HUES6 (cell line): Measurements from ENCODE around the gene C1QTNF1.

Experiments
- H3K27ac ChIP-seq: 2 replicates; pipeline ENCODE4 v1.7.0; 2013; ENCODE audit warnings: low read depth, mild to moderate bottlenecking, low read length, inconsistent platforms
- H3K27me3 ChIP-seq: 2 replicates; pipeline ENCODE4 v1.6.1; 2013; ENCODE audit warnings: low read length; ENCODE audit not compliant: control insufficient read depth, insufficient read depth
- H3K36me3 ChIP-seq: 2 replicates; pipeline ENCODE4 v1.6.1; 2013; ENCODE audit warnings: low read length; ENCODE audit not compliant: control insufficient read depth, insufficient read depth
- H3K4me1 ChIP-seq: 2 replicates; pipeline ENCODE4 v1.6.1; 2013; ENCODE audit warnings: low read length; ENCODE audit not compliant: control insufficient read depth, insufficient read depth
- H3K4me3 ChIP-seq: 2 replicates; pipeline ENCODE4 v1.5.1; 2013; ENCODE audit warnings: low read depth, low read length
- H3K9ac ChIP-seq: one replicate; pipeline ENCODE4 v1.6.1; 2013; ENCODE audit warnings: mild to moderate bottlenecking, low read length
- H3K9me3 ChIP-seq: 2 replicates; pipeline ENCODE4 v1.6.1; 2013; ENCODE audit warnings: low read depth, low read length; ENCODE audit not compliant: control insufficient read depth, insufficient read depth

The C1QTNF1 gene

GRCh38 chr17:79051306-79051705, 27.3 kb downstream of the C1QTNF1 start:
- peaks cover 3% of the 10 kb centered on the region; the same call in 1 of the 2 replicates for H3K27me3 ChIP-seq
- no peak overlapping the region for H3K4me3 ChIP-seq
- H3K9ac ChIP-seq = no peak overlapping the region
- H3K4me1 ChIP-seq = no peaks in the 10 kb centered on the region
- no peak overlapping the region for H3K27ac ChIP-seq
- H3K9me3 ChIP-seq = peaks cover 11% of the 10 kb centered on the region
- H3K36me3 ChIP-seq = no peaks in the 10 kb centered on the region

GRCh38 chr17:79052131-79052530, 28.2 kb downstream of the C1QTNF1 start:
- H3K9ac ChIP-seq = no peak overlapping the region
- no peaks in the 10 kb centered on the region for H3K36me3 ChIP-seq
- H3K27ac ChIP-seq = no peak overlapping the region
- H3K27me3 ChIP-seq = peaks cover 3% of the 10 kb centered on the region; the same call in 1 of the 2 replicates
- H3K4me1 ChIP-seq = no peaks in the 10 kb centered on the region
- peaks cover 11% of the 10 kb centered on the region for H3K9me3 ChIP-seq
- H3K4me3 ChIP-seq = no peak overlapping the region

DNA sequence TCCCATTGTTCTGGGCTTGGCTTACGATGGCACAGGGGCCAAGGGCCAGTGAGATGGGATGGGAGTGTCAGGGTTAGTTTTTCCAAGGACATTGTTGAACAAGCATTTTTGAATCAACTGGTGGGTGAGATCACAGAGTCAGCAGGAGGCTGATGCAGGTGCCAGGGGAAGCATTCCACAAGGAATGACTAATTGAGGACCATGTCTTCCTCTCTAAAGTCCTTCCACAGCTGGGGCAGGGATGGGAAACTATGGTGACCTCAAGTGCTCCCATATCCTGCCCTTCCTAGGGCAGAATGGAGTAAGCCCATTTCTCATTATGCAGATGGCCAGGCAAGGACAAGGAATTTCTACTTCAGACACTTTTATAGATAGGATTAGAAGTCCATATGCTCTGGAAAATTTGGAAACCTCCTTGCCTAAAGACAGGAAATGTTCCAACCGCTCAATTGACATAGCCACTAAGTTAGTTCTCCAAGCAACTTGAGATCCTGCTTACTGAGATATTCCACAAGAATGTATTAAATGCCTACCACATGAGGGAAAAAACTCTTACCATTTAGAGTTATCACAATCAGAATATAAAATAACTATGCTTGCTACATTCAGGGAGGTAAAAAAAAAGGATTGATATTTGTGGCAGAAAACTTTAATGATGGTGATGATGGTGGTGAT, 29.4 kb downstream of the C1QTNF1 start:
- Histone ChIP-seq H3K9me3 (peaks cover 14% of the 10 kb centered on the region), H3K36me3 (no peaks in the 10 kb centered on the region), H3K4me1 (no peaks in the 10 kb centered on the region), H3K4me3 (no peak overlapping the region), H3K27ac (no peak overlapping the region), H3K9ac (no peak overlapping the region), H3K27me3 (no peaks in the 10 kb centered on the region; the same call in 1 of the 2 replicates)

GRCh38 chr17:79054200-79054960, 30.4 kb downstream of the C1QTNF1 start:
- H3K27me3 ChIP-seq = no peaks in the 10 kb centered on the region; the same call in 1 of the 2 replicates
- no peaks in the 10 kb centered on the region for H3K36me3 ChIP-seq
- no peak overlapping the region for H3K4me3 ChIP-seq
- H3K9me3 ChIP-seq = peaks cover 14% of the 10 kb centered on the region
- no peaks in the 10 kb centered on the region for H3K4me1 ChIP-seq
- no peak overlapping the region for H3K27ac ChIP-seq
- no peak overlapping the region for H3K9ac ChIP-seq

- Histone ChIP-seq H3K9ac (no peak overlapping the region), H3K4me3 (no peak overlapping the region), H3K36me3 (no peaks in the 10 kb centered on the region), H3K9me3 (peaks cover 14% of the 10 kb centered on the region), H3K27ac (no peak overlapping the region), H3K4me1 (no peaks in the 10 kb centered on the region), H3K27me3 (no peaks in the 10 kb centered on the region; the same call in 1 of the 2 replicates)
Observed at GRCh38 chr17:79055197-79055596, 31.2 kb downstream of the C1QTNF1 start.

DNA sequence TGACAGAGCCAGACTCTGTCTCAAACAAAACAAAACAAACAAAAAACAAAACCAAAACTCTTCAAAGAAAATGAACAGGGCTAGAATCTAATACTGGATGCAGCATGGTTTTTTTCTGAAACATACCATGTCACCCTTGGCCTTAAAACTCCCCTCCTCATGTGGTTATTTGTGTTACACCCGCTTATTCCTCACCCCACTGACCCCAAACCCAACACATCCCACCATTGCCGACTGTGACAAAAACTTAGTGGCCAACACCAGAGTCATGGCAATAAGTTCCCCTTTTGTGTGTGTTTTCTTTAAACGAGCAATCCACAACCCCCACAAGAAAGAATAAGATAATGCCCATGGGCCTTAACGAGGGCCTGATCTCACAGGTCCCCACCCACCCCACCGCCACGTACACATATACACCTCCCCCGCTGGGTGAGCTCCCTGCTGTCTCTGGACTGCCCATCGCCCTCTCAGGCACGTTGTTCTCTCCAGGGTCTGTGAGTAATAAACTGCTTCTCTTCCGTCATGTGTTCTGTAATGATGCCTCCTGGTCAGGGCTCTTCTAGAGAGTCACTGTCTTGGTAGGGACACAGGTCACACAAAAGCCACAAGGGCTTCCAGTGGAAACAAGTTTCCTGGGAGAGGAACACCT, 33.9 kb downstream of the C1QTNF1 start:
- Histone ChIP-seq H3K4me1 (no peaks in the 10 kb centered on the region), H3K27me3 (no peaks in the 10 kb centered on the region)

DNA sequence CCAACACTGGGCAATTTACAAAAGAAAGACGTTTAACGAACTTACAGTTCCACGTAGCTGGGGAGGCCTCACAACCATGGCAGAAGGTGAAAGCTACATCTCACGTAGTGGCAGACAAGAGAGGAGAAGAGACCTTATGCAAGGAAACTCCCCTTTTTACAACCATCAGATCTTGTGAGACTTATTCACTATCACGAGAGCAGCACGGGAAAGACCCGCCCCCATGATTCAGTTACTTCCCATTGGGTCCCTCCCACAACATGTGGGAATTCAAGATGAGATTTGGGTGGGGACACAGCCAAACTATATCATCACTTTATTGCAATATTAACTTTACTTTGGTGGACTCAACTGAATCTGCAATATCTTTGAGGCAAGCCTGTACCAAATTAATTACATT, 38.7 kb downstream of the C1QTNF1 start:
- Histone ChIP-seq H3K27me3 (no peaks in the 10 kb centered on the region), H3K27ac (no peak overlapping the region), H3K4me1 (no peaks in the 10 kb centered on the region), H3K4me3 (no peak overlapping the region), H3K36me3 (no peaks in the 10 kb centered on the region), H3K9me3 (0 out of 2 replicates have a peak, but pooled peaks cover 3% of the 10 kb centered on the region), H3K9ac (no peak overlapping the region)

More for the DNA sequence above, 33.9 kb downstream of the C1QTNF1 start:
- Histone ChIP-seq H3K36me3 (no peaks in the 10 kb centered on the region), H3K9ac (no peak overlapping the region), H3K9me3 (peaks cover 14% of the 10 kb centered on the region; the same call in 1 of the 2 replicates), H3K27ac (no peak overlapping the region), H3K4me3 (no peak overlapping the region)

GRCh38 chr17:79064026-79064425, 40.1 kb downstream of the C1QTNF1 start:
- no peaks in the 10 kb centered on the region for H3K4me1 ChIP-seq
- H3K4me3 ChIP-seq = no peak overlapping the region
- H3K27me3 ChIP-seq = no peaks in the 10 kb centered on the region
- no peak overlapping the region for H3K9ac ChIP-seq
- no peaks in the 10 kb centered on the region for H3K9me3 ChIP-seq
- no peaks in the 10 kb centered on the region for H3K36me3 ChIP-seq
- no peak overlapping the region for H3K27ac ChIP-seq

DNA sequence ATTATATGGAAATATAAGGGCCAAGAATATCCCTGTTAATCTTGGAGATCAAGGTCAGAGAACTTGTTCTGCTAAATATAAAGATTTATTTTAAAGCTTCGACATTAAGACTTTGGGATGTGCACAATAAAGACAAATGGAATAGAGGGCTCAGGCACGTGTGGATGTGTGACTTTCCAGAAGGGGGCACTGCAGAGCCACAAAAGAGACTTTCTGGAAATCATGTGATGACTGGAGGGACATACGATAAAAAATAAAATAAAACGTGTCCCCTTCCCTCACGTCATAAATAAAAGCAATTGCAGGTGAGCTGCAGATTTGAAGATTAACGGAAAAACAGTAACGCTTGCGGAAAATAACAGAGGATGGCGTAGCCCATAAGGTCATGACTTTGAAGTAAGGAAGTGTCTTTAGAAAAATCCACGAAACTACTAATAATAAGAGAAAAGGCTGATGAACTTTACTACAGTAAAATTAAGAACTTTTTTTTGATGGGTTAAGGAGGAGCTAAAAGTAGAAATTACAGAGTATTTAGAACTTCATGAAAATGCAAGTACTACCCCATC, 41.2 kb downstream of the C1QTNF1 start:
- Histone ChIP-seq H3K9ac (no peak overlapping the region), H3K36me3 (no peaks in the 10 kb centered on the region), H3K9me3 (no peaks in the 10 kb centered on the region), H3K4me3 (no peak overlapping the region), H3K27me3 (no peaks in the 10 kb centered on the region), H3K4me1 (no peaks in the 10 kb centered on the region), H3K27ac (no peak overlapping the region)

DNA sequence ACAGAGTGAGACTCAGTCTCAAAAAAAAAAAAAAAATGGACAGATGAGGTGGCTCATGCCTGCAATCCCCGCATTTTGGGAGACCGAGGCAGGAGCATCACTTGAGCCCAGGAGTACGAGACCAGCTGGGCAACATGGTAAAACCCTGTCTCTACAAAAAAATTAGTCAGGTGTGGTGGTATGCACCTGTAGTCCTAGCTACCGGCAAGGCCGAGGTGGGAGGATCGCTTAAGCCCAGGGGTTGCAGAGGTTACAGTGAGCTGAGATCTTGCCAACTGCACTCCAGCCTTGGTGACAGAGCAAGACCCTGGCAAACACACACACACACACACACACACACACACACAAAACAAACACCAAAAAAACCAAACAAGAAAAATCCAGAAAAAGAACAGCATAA, 43.0 kb downstream of the C1QTNF1 start:
- no peak overlapping the region for H3K27ac ChIP-seq
- no peaks in the 10 kb centered on the region for H3K9me3 ChIP-seq
- no peak overlapping the region for H3K9ac ChIP-seq
- no peaks in the 10 kb centered on the region for H3K36me3 ChIP-seq
- no peaks in the 10 kb centered on the region for H3K27me3 ChIP-seq
- no peaks in the 10 kb centered on the region for H3K4me1 ChIP-seq
- no peak overlapping the region for H3K4me3 ChIP-seq
